ENCODE results near the gene CTSW.

The CTSW gene

DNA sequence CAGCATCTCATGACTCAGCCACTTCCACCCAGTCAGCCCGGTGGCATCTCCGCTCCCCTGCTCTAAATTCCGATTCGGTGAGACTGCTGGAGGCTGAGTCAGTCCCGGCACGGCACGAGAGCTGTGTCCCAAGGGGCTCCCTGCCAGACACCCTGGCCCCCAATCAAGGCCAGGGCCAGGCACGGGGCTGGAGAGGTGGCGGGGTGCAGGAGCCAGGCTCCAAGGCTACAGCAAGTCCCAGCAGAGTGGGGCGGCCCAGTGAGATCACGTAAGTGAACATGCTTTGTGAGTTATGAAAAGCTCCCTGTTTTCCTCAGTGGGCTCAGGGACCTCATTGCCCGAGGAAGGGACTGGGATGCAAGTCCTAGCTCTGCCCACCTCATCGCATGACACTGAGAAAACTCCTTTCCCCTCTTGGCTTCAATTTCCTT lies 36.2 kb downstream of the CTSW start:
- DNase-seq (ENCODE audit: low spot score): peak; percentile 96
- TF ChIP-seq, protein P1, sequence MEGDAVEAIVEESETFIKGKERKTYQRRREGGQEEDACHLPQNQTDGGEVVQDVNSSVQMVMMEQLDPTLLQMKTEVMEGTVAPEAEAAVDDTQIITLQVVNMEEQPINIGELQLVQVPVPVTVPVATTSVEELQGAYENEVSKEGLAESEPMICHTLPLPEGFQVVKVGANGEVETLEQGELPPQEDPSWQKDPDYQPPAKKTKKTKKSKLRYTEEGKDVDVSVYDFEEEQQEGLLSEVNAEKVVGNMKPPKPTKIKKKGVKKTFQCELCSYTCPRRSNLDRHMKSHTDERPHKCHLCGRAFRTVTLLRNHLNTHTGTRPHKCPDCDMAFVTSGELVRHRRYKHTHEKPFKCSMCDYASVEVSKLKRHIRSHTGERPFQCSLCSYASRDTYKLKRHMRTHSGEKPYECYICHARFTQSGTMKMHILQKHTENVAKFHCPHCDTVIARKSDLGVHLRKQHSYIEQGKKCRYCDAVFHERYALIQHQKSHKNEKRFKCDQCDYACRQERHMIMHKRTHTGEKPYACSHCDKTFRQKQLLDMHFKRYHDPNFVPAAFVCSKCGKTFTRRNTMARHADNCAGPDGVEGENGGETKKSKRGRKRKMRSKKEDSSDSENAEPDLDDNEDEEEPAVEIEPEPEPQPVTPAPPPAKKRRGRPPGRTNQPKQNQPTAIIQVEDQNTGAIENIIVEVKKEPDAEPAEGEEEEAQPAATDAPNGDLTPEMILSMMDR (IDR thresholded peaks at IDR 0.05): no peak
- Histone ChIP-seq H3K4me3 (peak overlapping the region; percentile 82), H3K27ac (peak overlapping the region; percentile 96 to 98)

DNA sequence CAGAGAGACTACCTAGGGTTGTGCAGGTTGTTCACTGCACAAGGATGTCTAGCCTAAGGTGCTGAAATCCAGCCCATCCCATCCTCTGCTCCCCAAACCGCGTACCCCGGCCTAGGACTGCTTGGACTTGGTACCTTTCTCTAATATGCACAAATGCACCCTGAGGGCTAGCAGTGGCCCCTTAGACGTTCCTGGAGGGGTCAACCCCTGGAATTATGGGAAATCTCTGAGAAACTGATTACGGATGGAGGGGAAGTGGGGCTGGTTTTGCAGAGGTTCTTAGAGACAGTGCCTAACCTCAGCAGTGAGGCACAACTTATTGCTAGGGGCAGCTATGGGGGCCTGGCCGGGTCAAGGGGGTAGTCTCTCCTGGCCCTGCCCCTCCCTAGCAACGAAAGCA lies 36.8 kb downstream of the CTSW start:
- Histone ChIP-seq H3K4me3 (peak overlapping the region; percentile 82), H3K27ac (peak overlapping the region; percentile 96 to 98)
- TF ChIP-seq, protein P1 (IDR thresholded peaks at IDR 0.05): no peak
- no peak for DNase-seq (ENCODE audit: low spot score)

DNA sequence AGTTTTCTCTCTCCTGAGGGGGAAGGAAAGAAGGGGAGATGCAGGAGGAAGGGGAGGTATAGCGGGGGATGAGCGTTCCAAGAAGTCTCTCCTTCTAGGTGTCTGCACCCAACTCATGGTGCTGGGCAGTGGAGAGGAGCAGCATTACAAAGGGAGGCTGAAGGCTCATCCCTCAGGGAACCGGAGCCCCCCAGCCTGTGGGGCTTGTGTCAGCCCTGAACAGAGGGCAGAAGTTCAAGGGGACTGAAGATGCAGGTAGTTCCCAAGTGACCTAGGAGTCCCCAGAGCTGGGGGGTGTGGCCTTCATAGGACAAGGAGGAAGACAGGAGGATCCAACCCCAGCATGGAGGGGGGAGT lies 37.4 kb downstream of the CTSW start:
- TF ChIP-seq, protein P1 (IDR thresholded peaks at IDR 0.05): no peak
- Histone ChIP-seq H3K4me3 (peak overlapping the region; percentile 82), H3K27ac (peak overlapping the region; percentile 96 to 98)
- DNase-seq (ENCODE audit: low spot score): no peak

DNA sequence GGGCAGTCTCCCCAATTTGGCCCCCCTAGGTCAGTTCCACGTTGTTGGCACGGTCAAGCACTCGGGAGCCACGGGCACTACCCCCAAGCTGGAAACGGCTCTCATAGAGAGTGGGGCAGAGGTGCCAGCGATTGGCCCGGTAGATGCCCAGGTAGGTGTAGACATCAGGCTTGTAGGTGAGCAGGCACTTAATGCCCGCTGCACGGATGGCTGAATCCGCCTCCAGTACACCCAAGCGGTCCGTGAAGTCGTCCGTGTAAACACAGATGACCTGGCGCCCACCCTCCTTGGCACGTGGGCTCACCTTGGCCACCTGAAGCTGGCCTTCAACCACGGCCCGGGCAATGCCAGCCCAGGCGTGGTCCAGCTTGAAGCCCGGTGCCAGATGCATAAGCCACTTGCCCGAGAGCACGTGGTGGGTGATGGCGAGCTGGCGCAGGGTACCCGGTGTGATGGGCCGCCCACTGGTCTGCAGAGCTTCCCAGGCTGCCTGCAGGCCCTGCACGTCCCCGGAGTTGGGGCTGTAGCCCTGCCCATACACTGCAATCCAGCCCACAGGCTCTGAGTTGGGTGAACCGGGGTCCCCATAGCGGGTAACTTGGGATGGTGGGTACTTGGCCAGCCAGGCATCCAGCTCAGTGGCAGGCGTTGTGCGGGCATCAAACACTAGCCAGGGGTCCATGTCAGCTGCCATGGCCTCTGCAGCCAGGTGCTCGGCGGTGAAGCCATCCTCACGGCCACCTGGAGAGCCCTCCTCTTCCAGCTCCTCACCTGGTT lies 38.0 kb downstream of the CTSW start:
- TF ChIP-seq, protein P1 (IDR thresholded peaks at IDR 0.05): no peak
- H3K4me3 ChIP-seq: peak overlapping the region; percentile 82
- no peak for DNase-seq (ENCODE audit: low spot score)
- peak overlapping the region; percentile 96 to 98 for H3K27ac ChIP-seq

DNA sequence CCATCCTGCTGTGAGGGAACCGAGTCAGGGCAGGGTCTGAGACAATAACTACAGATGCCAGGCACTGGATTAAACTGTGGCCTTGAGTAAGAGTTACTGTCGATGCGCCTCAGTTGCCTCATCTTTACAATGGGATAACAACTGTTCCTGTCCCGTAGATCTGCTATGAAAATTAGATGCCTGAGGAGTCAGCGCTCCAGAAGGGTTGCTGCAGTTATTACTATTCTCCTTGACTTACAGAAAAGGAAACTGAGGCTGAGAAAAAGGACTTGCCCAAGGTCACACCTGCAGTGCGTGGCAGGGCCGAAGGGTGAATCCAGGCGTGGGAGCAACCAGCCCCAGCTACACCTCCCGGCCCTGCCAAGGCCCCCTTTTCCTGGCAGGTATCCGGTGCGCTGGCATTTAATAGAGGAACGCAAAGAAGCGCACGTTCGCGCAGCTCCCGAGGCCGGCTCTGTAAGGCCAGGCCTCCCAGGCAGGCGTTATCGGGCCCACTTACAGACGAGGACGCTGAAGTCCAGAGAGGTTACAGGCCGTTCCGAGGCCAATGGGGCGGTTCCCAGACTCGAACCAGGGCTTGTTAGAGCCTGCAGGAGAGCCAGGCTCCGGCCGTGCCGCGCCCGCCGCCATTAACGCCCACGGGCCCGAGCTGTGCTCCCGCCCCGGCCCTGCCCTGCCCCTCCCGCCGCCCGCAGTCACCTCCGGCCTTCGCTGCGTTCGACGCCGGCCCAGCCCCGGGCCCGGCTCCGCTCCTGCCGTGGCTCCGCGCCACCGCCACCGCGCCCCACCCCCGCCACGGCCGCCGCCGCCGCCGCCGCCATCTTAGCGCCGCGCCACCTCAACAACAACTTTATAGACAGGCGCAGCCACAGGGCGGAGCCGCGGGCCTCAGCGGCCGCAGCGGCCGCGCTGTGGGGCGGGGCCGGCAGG lies 38.8 kb downstream of the CTSW start, which contains the start of gene C11orf68:
Gene C11orf68, minus strand, starts transcription at position 852 of the 930 bp plus-strand sequence. Its CDS starts 31 bp downstream, at position 821.
- TF ChIP-seq, protein P1 (IDR thresholded peaks at IDR 0.05): no peak
- peak within 1 kb of the TSS; percentile 96 to 98 for H3K27ac ChIP-seq
- DNase-seq (ENCODE audit: low spot score): no peak
- peak within 1 kb of the TSS; percentile 88 for H3K4me3 ChIP-seq

DNA sequence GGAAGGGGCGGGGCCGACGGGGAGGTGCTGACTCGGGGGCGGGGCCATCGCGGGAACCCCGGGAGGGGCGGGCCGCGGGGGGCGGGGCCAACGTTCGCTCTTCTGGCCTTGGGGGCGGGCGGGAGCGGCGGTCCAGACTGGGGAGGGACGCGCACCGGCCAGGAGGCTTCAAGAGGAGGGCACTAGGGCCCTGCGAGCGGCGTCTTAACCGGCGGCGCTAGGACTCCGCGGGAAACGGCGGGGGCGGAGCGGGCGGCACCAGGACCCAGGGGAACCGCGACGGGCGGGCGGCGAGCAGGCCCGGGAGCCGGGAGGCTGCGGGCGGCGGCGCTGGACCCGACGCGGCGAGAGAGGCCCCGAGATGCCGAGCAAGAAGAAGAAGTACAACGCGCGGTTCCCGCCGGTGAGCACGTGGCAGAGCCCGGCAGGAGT lies 39.5 kb downstream of the CTSW start, which contains the start of gene DRAP1:
Gene DRAP1, plus strand, starts transcription at position 286 of the 432 bp plus-strand sequence. Its CDS starts 76 bp downstream, at position 362.
- DNase-seq (ENCODE audit: low spot score): peak; percentile 99
- TF ChIP-seq, protein P1 (IDR thresholded peaks at IDR 0.05): no peak

More for the DNA sequence above, 39.5 kb downstream of the CTSW start, which contains the start of gene DRAP1:
- Histone ChIP-seq H3K4me3 (peak within 1 kb of the TSS; percentile 88), H3K27ac (peak within 1 kb of the TSS; percentile 96 to 98)

Measured in coronary artery (tissue), 2 donors.